ENCODE data around the gene GRM8. TPM values are rescaled to one million over a fixed set of nuclear protein-coding genes. Genes with fewer than 3 reads are reported as not detected.

GRM8 gene
- total and polyA plus RNA-seq, 9 of the 15 experiments (the other 6 are each of a cell fraction or from before 2014, with no cell fraction given) = 0.13 TPM; not detected in 7

- no peak for TF ChIP-seq CHD7 (IDR thresholded peaks at IDR 0.05; ENCODE audit: low read depth, low read length)
These were observed 802.5 kb downstream of the GRM8 start (continued) for GRCh38 chr7:126450269-126450671.

Measured in K562 (cell line).